ENCODE data around the gene PPP1R11. TPM values are rescaled to one million over a fixed set of nuclear protein-coding genes. Genes with fewer than 3 reads are reported as not detected.

The PPP1R11 gene
- total and polyA plus RNA-seq, 9 of the 15 experiments (the other 6 are each of a cell fraction or from before 2014, with no cell fraction given), result 17.8 to 94.8 (median 44.6) TPM

GRCh38 chr6:30071081-30071818 is 4.3 kb downstream of the PPP1R11 start:
- intact Hi-C loops (cut with micrococcal nuclease) (no loop called here), in situ Hi-C loops (cut with MboI) (no loop called here)
- Histone ChIP-seq H3K4me3 (no peak overlapping the region), H3K36me3 (ENCODE audit: control insufficient read depth, insufficient read depth, low read length) (peaks cover 8% of the 10 kb centered on the region; the same call in 2 of the 3 replicates), H3K9me3 (replicated peaks; ENCODE audit: control insufficient read depth, insufficient read depth, low read depth, low read length) (no peaks in the 10 kb centered on the region), H2AFZ (ENCODE audit: low read depth, low read length) (no peak overlapping the region), H3K4me1 (replicated peaks in 1 of 2; ENCODE audit: control insufficient read depth in 2 of 2, insufficient read depth in 2 of 2, low read length in 2 of 2) (peaks cover 0 to 27% of the 10 kb centered on the region in 2 experiments; a peak in 2 of 5 replicates), H3K79me2 (ENCODE audit: control insufficient read depth, insufficient read depth, low read length) (peaks cover 13% of the 10 kb centered on the region), H4K20me1 (replicated peaks; ENCODE audit: control insufficient read depth, insufficient read depth, low read length) (0 out of 2 replicates have a peak, but pooled peaks cover 4% of the 10 kb centered on the region), H3K9ac (ENCODE audit: insufficient read depth in 1 of 2, low read depth in 2 of 2, low read length in 2 of 2) (no peak overlapping the region), H3K4me2 (ENCODE audit: insufficient read depth, low read length) (no peak overlapping the region), H3K9me1 (ENCODE audit: control insufficient read depth, insufficient read depth, low read length) (no peaks in the 10 kb centered on the region), H3K27me3 (ENCODE audit: control insufficient read depth in 2 of 2, insufficient read depth in 2 of 2, low read length in 2 of 2) (peaks cover 21 to 29% of the 10 kb centered on the region in 2 experiments; a peak in 4 of 5 replicates), H3K27ac (ENCODE audit: extremely low read depth, low read depth, low read length) (no peak overlapping the region)
- ChIA-PET CTCF (ENCODE audit: low intra/inter-chr PET ratio) (no interaction called here), POLR2A (interaction anchor here (2.2 kb wide), 1 partner anchor 10 kb away, joined by 10 read pairs; the partner anchor contains the start of gene POLR1H)
- WGBS (ENCODE audit: insufficient coverage, low coverage, missing lambda C conversion rate), result 88% methylated on average over 50 of the region's 68 CpGs
- FAIRE-seq, result no peak
- TF ChIP-seq ZBTB33 (CRISPR knock-in tag; IDR thresholded peaks at IDR 0.05) (peak; percentile 80), RBFOX2 (IDR thresholded peaks at IDR 0.05; ENCODE audit: low read depth, low read length) (peak; percentile 57), ZNF41 (CRISPR knock-in tag; conservative IDR thresholded peaks at IDR 0.05) (no peak), POLR2G (IDR thresholded peaks at IDR 0.05; ENCODE audit: low read depth, low read length) (peak; percentile 66)
- no peak for ATAC-seq
- DNase-seq (ENCODE audit: extremely low read depth in 1 of 4, low spot score in 3 of 4), result no peak
- no TSS peak for BruUV-seq (replicated peaks)
